HG03342 (cell line): ENCODE measurements around the gene CCDC33.

Experiments used
- ATAC-seq: cut with Tn5 transposase; IDR thresholded peaks from one replicate; pipeline ENCODE4 v1.9.1; 2021; ENCODE audit warnings: mild to moderate bottlenecking, moderate library complexity; ENCODE audit not compliant: unreplicated experiment

Gene CCDC33

GRCh38 chr15:74208901-74209559, 27.1 kb upstream of the CCDC33 start:
- no peak for ATAC-seq

DNA sequence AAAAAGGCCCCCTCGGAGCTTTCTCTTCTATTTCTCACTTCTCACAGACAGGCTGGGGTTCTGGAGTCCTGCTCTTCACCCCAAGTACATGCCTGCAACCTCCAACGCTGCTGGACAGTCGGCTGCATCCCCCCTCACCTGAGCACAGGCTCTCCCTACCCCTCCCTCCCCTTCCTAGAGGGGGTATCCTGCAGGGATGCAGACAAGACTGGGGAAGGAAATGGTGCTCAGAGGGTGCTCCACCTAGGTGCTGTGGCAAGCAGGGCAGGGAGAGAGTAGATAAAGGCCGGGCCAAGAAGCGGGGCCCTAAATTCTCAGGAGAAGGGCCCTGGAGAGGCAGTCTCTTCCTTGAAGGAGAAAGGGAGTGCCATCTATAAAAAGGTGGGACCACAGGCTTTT, 26.6 kb upstream of the CCDC33 start:
- ATAC-seq, result no peak

- no peak for ATAC-seq
Observed at GRCh38 chr15:74209997-74210671, 26.0 kb upstream of the CCDC33 start.

DNA sequence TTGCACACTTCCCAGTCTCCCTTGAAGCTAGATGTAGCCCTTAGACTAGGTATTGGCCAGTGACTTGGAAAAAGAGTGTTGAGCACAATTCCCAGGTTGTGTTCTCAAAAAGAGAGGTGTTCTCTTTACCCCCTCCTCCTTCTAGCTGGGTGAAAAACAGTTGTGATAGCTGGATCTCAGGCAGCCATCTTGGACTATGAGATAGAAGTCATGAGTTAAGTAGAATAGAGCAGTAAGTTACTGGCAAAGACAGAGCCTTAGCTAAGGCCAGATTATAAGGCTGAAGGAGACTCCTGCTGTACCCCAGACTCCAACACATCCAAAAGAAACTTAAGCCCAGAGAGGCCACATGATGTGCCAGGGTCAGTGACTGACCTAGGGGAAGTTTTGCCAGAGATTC, 25.4 kb upstream of the CCDC33 start:
- no peak for ATAC-seq

DNA sequence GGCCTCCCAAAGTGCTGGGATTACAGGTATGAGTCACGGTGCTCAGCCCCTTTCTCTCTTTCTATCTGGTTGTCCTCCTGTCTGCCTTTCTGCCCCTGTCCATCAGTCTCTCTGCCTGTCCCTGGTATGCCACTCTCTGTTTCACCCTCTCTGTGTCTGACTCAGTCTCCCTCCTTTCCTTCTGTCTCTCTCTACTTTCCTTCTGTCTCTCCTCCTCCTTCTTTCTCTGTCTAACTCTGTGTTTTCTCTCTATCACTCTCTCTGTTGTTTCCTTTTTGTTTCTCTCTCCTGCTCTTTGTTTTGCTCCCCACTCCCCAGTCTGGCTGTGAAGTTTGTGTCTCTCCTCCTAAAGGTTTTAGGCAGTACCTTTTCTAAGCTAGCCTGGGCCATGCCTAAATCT, 24.5 kb upstream of the CCDC33 start:
- no peak for ATAC-seq

DNA sequence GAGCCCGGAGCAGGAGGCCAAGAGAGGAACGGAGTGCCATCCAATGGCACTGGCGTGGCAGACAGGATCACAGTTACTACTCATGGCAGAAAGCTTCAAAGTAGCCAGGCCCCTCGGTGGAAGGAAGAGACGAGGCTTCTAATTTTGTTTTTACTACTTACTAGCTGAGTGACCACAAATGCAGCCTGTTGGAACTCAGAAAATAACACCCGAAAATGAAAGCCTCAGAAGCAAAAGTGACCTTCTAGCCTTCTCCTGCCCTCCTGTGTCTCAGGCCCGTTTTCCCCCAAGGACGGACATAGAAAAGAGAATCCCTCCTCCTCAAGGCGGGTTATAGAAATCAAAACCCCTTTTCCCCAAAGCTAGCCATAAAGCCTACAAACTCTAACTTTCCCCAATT, 23.6 kb upstream of the CCDC33 start:
- no peak for ATAC-seq

DNA sequence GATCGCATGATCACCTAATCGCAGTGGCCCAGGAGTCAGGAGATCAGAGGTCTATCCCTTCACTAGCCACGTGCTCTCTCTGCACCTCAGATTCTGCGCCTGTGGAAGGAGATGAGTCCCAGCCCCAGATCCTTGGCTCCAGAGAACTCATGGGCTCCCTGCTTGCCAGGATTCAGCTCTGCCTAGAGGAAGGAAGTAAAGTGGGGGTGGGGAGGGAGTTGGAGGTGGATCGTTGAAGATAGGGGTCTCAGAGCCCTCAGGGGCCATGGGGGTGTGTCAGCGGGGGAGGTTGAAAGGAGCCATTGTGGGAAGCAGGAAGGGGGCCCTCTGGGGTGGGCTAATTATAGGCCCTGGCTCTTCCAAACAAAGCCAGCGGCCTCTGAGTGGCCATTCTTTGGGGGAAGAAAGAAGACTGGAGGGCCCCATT, 22.3 kb upstream of the CCDC33 start:
- ATAC-seq, result no peak

GRCh38 chr15:74214324-74215021, 21.7 kb upstream of the CCDC33 start:
- no peak for ATAC-seq

DNA sequence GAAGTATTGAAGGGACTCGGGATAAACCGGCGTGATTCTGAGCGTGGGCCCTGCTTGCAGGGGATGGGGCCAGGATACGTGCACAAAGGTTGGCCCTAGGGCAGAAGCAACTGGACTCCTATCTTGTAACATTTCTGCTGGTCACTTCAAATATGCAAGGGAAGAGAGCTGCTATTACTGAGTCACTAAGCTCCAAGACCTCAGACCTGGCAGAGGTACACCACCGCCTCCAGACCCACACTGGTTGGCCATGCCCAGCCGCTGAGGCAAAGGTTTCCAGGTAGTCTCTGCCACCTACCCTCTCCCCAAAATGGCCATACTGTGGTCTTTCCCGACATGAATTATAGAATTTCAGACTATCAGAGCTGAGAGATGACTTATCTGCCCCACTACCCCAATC, 20.2 kb upstream of the CCDC33 start:
- ATAC-seq, result no peak

DNA sequence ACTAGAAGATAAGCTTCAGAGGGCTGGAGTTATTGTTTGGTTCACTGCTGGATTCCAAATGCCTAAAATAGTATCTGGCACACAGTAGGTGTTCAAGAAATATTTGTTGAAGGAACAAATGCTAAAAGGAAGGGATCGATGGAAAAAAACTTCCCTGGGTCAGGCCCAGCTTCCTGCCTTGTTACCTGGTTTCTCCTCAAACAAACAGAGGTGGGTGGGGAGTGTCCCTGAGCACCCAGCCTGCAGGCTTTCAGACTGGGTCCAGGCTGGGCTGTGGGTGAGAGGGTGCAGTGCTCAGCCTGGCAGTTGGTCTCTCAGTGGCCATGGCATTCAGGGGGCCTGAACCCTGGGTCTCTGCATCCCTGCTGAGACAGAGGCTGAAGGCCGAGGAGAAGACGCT, 19.2 kb upstream of the CCDC33 start:
- no peak for ATAC-seq

DNA sequence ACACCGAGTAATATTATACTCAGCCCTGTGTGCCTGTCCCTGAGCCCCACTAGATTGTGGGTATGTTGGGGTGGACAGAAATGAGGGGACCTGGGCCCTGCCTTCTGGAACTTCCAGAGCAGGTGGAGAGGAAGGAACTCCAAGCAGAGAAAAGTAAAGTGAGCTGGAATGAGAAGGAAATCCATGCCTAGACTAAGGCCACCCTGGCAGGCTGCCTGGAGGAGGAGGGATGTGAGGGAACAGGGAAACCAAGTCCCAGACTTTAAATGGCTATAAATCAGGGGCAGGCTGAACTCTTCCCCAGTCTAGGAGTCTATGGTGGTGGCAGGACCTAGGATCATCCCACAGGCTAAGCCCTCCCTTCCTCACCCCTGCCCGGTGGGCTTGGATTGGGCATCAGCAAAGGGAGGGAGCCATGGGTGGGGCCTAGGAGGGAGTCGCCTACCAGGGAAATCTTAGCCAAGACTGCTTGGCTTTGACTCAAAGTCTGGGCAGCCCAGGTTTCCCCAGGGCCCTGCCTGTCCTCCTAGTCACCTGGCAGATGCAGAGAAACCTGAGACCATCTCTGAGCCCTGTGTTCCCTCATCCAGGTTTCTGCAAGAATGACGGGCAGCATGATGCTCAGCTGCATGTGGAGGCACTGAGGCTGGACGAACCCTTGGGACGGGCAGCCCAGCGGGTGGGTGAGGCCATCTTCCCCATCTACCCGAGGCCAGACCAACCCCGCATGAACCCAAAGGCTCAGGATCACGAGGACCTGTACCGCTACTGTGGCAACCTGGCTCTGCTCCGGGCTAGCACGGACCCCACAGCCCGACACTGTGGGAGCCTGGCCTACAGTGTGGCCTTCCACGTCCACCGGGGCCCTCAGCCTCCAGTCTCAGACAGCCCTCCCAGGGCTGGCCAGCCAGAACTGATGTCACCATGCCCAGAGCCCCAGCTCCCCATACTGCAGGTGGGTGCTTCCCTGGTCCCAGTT, 17.9 kb upstream of the CCDC33 start:
- no peak for ATAC-seq

DNA sequence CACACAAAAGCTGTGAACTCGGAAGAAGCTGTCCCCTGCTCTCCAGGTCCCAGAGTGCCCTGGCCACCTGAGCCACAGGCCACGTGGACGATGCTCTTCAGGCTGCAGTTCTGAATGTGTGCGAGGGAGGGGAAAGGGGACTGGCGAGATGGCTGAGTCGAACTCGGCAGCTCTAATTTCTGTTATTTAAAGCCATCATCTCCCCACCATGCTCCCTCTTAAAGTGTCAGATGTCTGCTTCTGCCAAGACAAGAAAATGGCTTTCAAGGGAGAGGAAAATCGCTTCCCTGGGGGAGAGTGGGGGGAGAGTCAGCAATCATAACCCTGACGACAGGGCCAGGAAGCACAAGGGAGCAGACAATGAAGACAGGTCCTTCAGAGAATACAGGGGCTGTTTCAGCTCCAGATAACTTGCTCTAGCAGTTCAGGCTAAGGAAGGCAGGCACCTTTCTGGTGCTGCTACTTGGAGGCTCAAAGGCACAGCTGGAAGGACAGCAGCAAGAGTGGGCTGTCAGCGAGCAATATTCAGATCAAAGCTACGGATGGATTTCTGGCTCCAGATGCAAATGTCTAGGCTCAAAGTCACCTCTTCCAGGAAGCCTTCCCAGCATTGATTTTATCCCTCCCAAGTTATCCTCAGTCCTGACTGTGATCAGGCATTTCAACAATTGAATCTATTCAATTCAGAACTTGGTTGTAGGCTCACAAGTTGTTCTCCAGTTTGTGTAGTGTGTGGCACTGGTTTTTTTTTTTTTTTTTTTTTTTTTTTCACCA, 15.5 kb upstream of the CCDC33 start:
- ATAC-seq, result no peak

DNA sequence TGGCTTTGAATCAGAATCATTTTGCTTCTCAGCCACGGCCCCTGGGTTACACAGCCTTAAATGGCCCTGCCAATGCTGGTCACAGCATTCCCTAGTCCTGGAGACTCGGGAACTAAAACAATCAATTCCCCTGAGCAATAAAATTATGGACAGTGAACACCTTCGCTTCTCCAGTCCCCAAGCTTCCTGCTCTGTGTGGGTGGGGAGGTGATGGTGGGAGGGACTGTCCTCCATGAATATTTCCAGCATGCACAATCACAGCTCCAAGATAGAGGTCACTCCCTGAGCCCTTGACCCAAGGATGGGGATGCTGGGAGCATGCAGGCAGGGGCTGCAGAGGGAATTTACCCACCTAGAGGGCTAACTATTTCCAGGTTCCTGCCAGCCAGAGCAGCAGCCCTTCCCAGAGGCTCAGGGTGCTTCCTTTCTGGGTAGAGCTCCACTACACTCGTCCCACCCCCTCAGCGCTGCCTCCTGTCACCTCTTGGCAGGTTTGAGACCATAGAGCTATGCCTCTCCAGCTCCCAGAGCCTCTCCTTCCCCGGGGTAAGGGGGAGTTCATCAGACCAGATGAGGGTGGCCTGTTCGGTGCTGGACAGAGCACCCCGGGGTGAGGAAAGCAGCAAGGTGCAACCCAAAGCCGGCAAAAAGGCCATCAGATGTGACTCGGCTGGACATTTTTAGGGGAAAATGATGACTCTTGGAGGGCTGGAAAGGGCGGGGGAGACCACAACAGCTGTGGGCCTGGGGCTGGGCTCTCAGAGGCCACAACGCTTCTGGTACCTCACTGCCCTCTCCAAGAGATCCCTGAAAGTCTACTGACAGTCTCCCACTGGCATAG, 14.5 kb upstream of the CCDC33 start:
- ATAC-seq, result no peak

GRCh38 chr15:74222240-74223119, 13.6 kb upstream of the CCDC33 start:
- ATAC-seq, result no peak

GRCh38 chr15:74225928-74226327, 10.2 kb upstream of the CCDC33 start:
- ATAC-seq, result no peak

DNA sequence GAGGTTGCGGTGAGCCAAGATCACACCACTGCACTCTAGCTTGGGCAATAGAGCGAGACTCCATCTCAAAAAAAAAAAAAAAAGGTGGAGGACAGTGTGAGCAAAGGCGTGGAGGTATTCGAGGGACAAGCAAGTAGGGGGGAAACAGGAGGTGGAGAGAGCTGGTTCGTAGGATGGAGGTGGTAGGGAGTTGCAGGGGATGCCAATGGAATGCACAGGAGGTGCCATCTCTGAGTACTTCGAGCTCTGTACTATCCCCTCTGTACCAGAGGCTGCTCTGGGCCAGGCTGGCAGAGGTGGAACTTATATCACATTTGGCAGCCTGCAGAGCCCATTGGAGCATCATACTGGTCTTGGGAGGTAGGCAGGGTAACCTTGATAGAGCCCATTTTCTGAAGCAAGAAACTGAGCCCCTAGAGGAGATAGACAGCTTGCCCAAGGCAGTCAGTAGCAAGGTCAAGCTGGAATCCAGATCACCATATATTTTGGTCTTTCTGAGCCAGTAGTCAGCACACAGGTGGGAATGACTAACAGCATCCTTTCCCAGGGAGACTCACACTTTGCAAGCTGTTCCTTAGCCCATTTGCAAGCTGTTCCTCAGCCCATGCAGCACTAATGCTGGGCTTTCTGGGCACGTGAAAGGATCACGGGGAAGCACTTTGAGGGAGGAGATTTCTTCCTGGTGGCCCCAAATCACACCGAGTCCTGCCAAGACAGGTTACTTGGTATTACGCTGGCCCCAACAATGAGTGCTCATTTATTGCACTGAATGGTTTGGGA, 9.2 kb upstream of the CCDC33 start:
- no peak for ATAC-seq

DNA sequence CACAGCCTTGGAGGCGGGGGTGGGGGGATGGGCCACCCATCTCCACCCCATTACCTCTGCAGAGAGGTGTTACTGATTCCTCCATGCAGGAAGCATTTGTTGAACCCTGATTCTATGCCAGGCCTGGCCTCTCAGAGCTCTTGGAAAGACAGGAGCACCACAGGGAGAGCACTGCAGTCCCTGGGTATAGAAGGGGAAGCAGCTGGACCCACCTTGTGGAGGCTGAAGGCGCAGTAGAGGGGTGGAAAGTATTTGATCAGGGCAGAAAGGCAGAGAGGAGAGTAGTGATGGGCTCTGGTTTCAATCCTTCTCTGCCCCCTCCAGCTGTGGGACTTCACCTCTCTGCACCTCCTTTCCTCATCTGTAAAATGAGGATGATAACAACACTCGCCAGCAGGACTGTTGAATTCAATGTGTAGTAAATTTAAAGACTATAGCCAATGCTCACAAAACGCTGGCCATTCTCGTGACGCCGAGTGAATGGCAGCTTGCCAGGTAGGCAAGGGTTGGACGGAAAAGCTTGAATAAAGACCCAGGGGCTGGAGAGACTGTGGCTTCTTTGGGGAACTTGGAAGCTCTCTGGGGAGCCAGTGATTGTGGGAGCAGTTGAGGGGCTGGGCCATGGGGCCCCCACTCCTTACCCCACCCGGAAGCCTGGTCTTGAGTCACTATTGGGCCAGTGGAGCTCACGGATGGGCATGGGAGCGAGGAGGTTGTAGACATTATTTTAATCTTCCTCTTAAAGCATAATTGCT, 8.0 kb upstream of the CCDC33 start:
- ATAC-seq, result no peak
